Choroid plexus epithelial cell (primary cell): ENCODE results near the gene PHF2.

Source experiments
- DNase-seq: peaks from one replicate; pipeline ENCODE4 v3.0.0-alpha.2; 2010; ENCODE audit warnings: low read depth
- H3K4me3 ChIP-seq: 2 replicates; pipeline ENCODE4 v1.5.1; 2011; ENCODE audit warnings: low read depth, mild to moderate bottlenecking, control low read depth, low read length, moderate library complexity
- TF ChIP-seq, protein P1 (sequence below): conservative IDR thresholded peaks from 2 replicates; pipeline ENCODE4 v1.5.1; 2011; ENCODE audit warnings: low read depth, mild to moderate bottlenecking, control low read depth, inconsistent platforms, low read length, moderate library complexity

The PHF2 gene

GRCh38 chr9:93600504-93600903, 24.1 kb downstream of the PHF2 start:
- TF ChIP-seq, protein P1, sequence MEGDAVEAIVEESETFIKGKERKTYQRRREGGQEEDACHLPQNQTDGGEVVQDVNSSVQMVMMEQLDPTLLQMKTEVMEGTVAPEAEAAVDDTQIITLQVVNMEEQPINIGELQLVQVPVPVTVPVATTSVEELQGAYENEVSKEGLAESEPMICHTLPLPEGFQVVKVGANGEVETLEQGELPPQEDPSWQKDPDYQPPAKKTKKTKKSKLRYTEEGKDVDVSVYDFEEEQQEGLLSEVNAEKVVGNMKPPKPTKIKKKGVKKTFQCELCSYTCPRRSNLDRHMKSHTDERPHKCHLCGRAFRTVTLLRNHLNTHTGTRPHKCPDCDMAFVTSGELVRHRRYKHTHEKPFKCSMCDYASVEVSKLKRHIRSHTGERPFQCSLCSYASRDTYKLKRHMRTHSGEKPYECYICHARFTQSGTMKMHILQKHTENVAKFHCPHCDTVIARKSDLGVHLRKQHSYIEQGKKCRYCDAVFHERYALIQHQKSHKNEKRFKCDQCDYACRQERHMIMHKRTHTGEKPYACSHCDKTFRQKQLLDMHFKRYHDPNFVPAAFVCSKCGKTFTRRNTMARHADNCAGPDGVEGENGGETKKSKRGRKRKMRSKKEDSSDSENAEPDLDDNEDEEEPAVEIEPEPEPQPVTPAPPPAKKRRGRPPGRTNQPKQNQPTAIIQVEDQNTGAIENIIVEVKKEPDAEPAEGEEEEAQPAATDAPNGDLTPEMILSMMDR = no peak
- no peak for DNase-seq
- no peak overlapping the region for H3K4me3 ChIP-seq

DNA sequence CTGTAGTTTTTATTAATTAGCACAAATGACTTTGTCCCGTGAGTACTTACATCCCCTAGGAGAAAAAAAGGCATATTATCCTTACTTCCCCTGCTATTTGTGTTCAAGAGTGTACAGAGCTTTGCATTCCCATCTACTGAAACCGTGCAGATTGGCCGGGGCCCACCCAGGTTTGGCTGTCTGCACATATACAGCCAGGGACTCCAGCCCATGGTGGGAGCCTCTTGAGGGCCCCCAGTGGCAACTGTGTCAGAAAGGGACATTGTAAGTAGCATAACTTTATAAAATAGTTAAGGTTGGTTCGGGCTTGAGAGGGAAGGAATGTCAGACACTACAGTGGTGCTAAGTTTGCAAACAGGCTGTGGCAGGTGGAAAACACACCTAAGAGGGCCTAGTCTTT, 24.7 kb downstream of the PHF2 start:
- DNase-seq = no peak
- TF ChIP-seq, protein P1 = no peak
- H3K4me3 ChIP-seq = no peak overlapping the region

DNA sequence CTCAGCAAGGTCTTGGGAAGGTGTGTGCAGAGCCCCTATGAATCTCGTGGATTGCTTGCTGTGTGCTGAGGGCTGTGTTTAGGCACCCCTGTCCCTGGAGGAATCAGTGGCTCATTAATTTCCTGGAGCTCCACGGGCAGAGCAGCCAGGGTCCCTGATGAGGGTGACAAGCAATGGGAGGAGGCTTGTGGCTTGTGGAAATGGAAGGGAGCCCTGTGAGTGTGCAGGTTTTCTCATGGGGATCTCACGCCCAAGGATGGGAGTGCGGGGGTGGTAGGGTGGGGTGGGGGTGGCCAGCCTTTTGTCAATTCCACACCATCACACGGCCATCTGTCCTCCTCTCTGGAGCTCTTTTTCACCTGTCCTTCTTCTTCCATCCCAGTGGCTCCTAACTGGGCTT, 25.3 kb downstream of the PHF2 start:
- DNase-seq = no peak
- no peak overlapping the region for H3K4me3 ChIP-seq
- TF ChIP-seq, protein P1 = no peak

GRCh38 chr9:93603011-93603410, 26.6 kb downstream of the PHF2 start:
- DNase-seq = no peak
- TF ChIP-seq, protein P1 = no peak
- no peak overlapping the region for H3K4me3 ChIP-seq

- DNase-seq = no peak
- TF ChIP-seq, protein P1 = no peak
- no peak overlapping the region for H3K4me3 ChIP-seq
Observed at GRCh38 chr9:93603906-93604326, 27.5 kb downstream of the PHF2 start.

DNA sequence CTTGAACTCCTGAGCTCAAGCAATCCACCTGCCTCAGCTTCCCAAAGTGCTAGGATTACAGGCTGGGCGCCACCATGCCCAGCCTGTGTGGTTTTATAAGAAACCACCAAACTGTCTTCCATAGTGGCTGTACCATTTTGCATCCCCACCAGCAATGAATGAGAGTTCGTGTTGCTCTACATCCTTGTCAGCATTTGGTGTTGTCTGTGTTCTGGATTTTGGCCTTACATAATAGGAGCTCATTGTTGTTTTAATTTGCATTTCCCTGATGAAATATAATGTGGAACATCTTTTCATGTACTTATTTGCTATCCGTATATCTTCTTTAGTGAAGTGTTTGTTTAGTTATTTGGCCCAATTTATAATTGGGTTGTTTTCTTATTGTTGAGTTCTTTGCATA, 29.8 kb downstream of the PHF2 start:
- TF ChIP-seq, protein P1 = no peak
- no peak overlapping the region for H3K4me3 ChIP-seq
- no peak for DNase-seq

- no peak for DNase-seq
- TF ChIP-seq, protein P1 = no peak
- no peak overlapping the region for H3K4me3 ChIP-seq
Observed at GRCh38 chr9:93610206-93610605, 33.8 kb downstream of the PHF2 start.
